ENCODE measurements around the gene TRAPPC10.

The TRAPPC10 gene, protein sequence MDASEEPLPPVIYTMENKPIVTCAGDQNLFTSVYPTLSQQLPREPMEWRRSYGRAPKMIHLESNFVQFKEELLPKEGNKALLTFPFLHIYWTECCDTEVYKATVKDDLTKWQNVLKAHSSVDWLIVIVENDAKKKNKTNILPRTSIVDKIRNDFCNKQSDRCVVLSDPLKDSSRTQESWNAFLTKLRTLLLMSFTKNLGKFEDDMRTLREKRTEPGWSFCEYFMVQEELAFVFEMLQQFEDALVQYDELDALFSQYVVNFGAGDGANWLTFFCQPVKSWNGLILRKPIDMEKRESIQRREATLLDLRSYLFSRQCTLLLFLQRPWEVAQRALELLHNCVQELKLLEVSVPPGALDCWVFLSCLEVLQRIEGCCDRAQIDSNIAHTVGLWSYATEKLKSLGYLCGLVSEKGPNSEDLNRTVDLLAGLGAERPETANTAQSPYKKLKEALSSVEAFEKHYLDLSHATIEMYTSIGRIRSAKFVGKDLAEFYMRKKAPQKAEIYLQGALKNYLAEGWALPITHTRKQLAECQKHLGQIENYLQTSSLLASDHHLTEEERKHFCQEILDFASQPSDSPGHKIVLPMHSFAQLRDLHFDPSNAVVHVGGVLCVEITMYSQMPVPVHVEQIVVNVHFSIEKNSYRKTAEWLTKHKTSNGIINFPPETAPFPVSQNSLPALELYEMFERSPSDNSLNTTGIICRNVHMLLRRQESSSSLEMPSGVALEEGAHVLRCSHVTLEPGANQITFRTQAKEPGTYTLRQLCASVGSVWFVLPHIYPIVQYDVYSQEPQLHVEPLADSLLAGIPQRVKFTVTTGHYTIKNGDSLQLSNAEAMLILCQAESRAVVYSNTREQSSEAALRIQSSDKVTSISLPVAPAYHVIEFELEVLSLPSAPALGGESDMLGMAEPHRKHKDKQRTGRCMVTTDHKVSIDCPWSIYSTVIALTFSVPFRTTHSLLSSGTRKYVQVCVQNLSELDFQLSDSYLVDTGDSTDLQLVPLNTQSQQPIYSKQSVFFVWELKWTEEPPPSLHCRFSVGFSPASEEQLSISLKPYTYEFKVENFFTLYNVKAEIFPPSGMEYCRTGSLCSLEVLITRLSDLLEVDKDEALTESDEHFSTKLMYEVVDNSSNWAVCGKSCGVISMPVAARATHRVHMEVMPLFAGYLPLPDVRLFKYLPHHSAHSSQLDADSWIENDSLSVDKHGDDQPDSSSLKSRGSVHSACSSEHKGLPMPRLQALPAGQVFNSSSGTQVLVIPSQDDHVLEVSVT

DNA sequence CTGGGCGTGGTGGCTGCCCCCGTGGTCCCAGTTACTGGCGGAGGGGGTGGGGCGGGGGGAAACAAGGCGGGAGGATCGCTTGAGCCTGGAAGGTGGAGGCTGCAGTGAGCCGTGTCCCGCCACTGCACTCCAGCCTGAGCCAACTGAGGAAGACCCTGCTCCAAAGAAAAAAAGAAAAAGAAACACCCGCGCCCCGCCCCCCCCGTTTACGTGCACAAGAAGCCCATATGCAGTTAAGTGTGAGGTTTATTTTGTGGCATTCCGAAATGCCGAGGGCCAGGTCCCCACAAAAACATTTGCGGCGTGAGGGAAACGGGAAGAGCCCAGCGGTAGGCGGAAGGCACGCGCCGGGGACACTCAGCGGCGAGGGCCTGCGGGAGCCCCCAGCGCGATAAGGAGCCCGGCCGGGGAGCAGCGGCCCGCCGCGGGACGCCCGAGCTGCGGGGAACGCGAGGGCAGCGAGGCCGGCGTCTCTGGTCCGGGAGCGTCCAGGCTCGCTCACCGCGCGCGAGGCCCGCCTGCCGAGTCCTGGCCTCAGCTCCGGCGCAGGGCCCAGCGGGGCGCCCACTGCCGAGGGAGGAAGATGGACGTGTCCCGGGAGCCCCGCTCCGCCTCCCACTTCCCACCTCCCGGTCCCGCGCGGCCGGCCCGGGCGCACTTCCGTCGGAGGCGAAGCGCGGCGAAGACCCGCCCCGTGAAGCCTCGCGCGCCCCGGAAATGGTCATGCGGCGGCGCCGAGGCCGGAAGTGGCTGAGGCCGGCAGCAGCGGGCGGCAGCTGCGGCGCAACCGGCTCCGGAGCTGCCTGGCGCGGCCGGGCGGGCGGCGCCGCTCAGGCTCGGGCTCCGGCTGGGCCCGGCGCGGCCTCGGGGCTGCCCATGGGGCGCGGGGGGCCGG, at the start of gene TRAPPC10:
Gene TRAPPC10 (plus strand): TSS at position 731 of the 895 bp plus-strand sequence. CDS start 185 bp downstream, outside the sequence.
- peak; percentile 60 to 78 (median 68) for DNase-seq (ENCODE audit: low read depth in 3 of 3)

DNA sequence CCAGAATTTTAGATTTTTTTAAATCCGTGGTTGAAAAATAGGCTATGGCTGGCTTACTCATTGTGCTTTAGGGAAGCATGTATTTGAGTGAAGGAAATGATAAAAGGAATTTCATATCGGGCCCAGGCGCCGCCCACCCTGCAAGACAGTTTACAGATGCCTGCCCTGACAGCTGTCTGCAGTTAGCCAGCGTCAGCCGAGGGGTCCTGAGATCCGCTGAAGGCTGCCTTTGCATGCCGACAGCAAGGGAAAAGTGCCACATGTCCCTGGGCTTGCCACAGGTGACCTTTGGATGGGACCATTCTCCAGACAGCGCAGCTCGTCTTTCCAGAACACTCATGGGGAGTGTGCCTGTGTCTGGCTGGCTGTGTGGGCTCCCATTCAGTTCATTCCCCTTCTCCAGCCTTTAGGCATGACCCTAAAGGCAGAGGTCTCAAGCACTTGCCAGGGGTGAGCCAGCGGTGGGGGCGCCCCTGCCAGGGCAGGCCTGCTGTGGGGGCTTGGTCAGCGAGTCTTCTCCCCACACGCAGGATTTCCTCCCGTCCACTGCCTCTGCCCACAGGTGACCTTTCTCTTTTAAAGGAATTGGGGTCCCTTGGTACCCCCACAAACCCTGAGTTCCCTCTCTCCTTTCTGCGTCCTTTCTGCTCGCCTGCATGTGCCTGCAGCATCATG, 46.1 kb upstream of the TRAPPC10 start:
- DNase-seq (ENCODE audit: low read depth in 3 of 3), result no peak

DNA sequence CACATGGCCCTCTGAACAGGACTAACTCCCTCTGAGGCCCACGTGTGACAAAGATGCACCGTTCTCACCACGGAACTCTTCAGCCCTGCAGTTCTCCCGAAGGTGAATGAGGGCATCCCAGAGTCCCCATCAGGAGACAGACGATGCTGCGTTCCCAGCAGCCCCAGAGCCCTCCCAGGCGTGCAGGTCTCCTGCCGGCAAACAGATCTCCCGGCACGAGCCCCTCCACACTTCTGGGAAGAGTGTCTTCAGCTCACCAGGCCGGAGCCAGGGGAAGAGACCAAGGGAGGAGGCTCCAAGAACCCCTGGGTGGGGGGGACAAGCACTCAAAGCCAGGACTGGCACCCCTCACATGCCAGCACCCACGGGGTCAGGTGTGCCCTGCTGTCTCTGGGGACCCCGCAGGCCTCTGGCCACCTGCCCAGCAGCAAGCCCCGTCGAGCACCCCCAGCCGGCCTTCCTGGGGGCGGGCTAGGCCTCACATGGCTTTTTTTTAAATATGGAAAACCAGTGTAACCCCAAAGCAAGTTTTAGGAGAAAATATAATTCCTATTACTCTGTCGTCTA, 45.1 kb upstream of the TRAPPC10 start:
- DNase-seq (ENCODE audit: low read depth in 3 of 3), result no peak

DNA sequence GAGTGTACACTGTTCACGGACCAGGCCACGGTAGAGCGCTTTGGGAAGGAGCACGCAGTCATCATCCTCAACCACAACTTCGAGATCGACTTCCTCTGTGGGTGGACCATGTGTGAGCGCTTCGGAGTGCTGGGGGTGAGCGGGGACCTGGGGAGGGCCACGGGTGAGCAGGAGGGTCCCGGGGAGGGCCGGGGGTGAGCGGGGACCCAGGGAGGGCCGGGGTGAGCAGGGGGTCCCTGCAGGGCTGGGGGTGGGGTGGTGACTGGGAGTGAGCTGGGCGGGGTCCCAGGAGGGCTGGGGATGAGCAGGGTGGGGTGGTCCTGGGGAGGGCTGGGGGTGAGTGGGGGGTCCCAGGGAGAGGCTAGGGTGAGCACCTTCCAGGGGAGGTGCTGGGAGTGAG, 44.1 kb upstream of the TRAPPC10 start:
- DNase-seq (ENCODE audit: low read depth in 3 of 3), result no peak

DNA sequence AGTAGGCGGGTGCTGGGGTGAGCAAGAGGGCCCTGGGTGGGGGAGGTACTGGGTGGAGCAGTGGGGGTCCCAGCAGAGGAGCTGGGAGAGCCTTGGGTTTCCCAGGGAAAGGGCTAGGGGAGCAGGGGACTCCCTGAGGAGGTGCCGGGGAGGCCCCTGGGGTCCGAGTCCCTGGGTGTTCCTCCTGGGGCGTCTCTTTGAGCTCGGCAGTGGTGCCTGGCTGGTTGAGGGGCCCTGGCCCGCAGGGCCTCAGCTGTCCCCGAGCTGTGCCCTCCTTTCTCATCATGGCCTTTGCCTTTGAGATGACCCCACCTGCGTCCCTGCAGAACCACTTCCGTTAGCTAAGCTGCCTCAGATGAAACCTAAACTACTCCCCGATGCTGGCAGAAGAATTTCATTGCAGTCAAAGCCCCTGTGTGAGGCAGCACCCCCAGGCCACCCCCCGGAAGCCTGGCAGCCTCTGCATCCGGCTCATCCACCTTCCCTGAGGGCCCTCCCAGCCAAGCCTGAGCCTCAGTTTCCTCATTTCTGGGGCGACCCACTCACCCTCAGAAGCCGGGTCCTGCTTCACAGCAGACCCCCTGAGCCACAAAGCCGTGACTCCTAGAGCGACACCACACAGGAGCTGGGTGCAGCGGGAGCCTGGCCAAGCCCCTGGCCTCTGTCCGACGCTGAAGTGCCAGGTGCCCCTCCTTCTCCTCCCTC, 43.5 kb upstream of the TRAPPC10 start:
- DNase-seq (ENCODE audit: low read depth in 3 of 3), result no peak

DNA sequence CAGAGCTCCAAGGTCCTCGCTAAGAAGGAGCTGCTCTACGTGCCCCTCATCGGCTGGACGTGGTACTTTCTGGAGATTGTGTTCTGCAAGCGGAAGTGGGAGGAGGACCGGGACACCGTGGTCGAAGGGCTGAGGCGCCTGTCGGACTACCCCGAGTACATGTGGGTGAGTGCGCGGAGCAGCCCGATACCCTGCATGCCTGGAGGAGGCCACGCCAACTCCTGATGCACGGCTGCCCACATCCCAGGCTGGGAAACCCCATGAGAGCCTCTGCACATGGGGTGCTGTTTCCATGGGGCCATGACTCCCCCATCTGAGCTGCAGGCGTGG, 43.0 kb upstream of the TRAPPC10 start:
- DNase-seq (ENCODE audit: low read depth in 3 of 3), result no peak

DNA sequence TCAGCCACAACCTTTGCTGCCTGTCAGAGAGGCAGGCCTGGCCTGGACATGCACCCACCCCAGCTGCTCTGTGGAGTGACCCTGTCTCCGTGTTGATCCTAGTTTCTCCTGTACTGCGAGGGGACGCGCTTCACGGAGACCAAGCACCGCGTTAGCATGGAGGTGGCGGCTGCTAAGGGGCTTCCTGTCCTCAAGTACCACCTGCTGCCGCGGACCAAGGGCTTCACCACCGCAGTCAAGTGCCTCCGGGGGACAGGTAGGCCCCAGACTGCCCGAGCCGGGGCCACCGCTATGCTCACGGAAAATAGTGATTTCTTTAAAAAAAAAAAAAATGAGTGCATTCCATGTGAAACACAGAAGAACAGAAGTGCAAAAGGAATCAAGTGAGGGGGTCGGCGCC, 41.6 kb upstream of the TRAPPC10 start:
- no peak for DNase-seq (ENCODE audit: low read depth in 3 of 3)

DNA sequence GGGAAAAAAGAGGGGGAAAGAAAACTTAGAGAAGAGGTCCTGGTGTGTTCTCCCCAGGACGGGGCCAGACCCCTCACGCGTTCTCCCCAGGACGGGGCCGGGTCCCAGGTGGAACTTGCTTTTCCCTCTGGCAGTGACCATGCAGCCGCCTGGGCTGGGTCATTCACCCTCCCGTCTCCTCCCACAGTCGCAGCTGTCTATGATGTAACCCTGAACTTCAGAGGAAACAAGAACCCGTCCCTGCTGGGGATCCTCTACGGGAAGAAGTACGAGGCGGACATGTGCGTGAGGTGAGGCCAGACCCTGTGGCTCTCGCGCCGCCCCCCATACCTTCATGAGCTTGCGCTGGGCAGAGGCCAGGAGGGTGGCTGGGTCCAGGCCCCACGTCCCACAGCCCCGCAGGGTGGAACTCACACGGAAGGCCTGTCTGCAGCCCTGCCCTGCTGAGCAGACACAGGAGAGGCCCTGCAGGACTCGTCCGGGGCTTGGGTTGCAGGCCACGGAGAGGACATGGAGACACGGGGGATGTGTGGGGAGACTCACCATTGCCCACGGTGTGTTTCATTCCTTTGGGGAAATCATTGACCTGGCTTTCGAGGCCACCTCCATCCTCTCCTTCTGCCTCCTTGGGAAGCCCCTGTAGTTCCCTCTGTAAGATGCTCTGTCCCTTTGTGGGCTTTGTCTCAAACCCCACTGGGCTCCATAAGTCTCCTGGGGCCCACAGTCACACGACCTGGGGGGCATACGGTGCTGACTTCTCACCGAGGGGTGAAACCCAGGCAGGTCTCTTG, 40.7 kb upstream of the TRAPPC10 start:
- DNase-seq (ENCODE audit: low read depth in 3 of 3), result no peak

DNA sequence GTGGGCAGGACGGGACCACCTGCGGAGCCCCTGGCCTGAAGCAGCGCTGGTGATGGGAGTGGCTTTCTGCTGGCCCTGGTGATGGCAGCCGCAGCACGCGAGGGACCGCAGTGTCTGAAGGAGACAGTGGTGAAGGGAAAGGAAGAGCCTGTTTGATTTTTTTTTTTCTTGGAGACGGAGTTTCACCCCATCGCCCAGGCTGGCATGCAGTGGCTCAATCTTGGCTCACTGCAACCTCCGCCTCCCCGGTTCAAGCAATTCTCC, 40.2 kb upstream of the TRAPPC10 start:
- DNase-seq (ENCODE audit: low read depth in 3 of 3), result no peak

DNA sequence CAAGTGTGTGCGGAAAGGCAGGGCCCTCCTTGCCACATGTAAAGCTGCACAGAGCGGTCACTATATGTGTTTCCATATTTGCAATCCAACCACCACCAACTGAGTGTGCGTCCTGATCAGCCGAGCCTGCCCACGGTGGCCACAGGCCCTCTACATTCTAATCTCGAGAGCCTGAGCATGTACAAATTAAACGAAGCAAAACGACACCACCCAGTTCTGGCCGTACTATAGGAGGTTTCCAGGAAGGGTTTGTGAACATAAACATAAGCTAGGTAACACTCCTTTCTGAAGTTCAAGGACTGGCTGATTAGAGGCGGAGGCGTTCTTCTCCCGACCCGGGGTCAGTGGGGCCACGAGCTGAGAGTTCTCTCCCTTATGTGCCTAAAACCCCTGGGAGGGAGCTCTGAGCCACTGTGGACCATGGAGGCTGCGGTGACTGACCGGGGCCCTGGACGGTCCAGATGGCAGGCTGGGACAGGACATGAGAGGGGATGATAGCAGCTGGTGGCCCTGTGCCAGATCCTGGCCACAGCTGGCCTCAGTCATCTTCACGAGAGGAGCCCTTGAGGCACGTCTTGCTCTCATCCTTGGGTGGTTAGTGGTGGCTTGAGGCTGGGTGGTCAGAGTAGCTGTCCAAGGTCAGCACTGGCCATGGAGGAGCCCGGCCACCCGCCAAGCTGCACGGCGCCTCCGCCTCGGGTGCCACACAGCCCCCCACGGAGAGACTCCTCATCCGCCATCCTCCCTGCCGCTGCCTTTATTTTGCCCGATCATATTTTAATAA, 39.1 kb upstream of the TRAPPC10 start:
- no peak for DNase-seq (ENCODE audit: low read depth in 3 of 3)

DNA sequence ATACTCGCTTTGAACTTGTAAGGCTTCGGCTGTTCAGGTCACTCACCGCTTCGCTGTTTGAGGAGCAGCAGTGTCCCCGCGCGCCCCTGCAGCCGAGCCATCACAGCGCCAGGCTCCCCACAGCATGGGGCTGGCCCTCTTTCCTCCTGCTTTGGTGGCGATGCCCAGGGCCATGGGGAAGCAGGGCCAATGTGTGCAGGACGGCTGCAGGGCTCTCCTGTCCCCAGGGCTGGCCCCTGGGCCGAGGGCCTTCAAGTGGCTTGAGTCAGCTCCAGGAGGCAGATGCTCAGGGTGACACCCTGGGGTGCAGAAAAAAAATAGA, 38.5 kb upstream of the TRAPPC10 start:
- no peak for DNase-seq (ENCODE audit: low read depth in 3 of 3)

DNA sequence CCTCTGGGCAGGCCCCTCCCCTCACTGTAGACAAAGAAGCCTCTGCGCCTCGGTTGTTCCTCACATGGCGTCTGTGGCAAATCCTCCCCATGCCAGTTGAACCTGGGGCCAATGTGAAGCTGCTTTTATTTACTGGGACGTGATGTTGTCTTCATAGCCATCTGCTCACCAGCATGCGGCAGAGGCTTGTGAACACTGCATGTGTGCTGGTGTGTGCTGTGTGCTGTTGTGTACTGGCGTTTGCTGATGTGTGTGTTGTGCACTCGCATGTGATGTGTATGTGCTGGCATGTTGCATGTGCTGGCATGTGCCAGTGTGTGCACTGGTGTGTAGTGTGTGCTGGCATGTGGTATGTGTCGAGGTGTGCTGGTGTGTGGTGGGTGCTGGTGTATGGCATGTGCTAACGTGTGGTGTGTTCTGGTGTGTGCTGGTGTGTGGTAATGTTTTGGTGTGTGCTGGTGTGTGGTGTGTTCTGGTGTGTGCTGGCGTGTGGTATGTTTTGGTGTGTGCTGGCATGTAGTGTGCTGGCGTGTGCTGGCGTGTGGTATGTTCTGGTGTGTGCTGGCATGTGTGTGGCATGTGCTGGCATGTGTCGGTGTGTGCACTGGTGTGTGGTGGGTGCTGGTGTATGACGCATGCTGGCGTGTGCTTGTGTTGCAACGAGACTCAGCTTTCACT, 37.2 kb upstream of the TRAPPC10 start:
- DNase-seq (ENCODE audit: low read depth in 3 of 3), result no peak

DNA sequence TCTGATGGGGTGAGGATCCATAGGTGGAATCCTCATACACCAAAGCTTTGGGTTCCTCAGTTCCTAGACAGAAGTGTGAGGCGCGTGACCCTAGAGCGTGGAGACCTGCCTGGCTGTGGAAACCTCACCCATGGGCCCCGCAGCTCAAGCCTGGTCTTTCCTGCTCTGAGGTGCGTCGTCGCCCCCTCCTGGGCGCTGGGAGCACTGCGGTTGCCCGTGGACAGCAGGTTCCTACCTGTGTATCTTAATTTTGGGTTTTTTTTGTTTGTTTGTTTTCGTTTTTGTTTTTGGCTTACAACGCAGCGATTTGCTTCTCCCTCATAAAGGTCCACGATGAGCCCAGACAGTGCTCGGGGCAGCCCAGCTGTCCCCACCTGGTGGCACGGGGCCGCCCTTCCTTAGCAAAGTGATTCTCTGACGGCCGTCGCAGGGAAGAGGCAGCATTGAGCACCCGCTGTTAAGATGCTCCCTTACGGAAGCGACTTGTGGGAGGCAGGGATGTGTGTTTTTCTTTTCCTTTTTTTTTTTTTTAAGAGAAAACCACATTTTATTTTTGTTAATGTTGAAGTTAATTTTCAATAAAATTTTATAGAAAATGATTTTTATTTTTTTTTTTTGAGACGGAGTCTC, 36.5 kb upstream of the TRAPPC10 start:
- DNase-seq (ENCODE audit: low read depth in 3 of 3), result peak; percentile 63 to 72 (median 70)

DNA sequence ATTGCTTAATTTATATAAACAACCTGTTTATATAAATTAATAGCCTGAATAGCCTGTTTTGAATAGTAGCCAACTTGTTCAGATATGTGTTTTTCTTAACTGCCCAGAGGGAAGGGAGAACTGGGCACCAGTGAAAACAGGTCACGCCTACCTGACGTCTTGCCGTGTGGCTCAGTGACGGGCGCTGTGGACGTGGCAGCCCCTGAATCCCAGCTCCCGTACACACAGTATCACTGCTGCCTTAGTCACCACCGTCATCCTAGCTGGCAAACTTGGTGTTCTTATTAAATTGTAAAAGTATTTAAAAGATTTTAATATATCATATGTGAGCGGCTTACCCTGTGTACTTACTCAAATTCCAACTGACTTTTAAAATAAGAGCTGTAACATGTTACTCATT, 35.4 kb upstream of the TRAPPC10 start:
- no peak for DNase-seq (ENCODE audit: low read depth in 3 of 3)

DNA sequence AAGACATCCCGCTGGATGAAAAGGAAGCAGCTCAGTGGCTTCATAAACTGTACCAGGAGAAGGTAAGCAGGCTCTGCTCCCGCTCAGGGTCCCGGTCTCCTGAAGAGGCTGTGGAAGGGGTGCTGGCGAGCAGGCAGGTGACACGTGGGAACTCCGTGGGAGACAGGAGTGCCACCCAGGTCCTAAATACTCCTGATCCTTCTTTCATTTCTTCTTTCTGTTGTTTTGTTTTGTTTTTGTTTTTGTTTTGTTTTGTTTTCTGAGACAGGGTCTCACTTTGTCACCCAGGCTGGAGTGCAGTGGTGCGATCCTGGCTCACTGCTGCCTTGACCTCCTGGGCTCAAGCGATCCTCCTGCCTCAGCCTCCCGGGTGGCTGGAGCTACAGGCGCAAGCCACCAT, 34.0 kb upstream of the TRAPPC10 start:
- no peak for DNase-seq (ENCODE audit: low read depth in 3 of 3)

DNA sequence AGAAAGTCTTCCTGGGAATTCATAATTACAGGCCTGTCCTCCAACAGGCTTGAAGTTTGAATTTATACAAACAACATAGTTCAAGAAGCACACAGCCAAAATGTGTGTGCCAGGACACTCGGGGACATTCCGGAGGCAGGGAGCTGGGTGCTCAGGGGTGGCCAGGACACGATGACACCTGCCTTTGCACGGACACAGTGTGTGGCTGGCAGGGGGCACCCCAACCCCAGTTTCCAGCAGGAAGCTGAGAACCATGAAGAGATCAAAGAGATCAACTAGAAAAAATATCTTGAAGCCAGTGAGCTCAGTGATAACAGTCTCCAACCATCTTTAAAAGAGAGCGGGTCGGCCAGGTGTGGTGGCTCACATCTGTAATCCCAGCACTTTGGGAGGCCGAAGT, 32.5 kb upstream of the TRAPPC10 start:
- no peak for DNase-seq (ENCODE audit: low read depth in 3 of 3)

DNA sequence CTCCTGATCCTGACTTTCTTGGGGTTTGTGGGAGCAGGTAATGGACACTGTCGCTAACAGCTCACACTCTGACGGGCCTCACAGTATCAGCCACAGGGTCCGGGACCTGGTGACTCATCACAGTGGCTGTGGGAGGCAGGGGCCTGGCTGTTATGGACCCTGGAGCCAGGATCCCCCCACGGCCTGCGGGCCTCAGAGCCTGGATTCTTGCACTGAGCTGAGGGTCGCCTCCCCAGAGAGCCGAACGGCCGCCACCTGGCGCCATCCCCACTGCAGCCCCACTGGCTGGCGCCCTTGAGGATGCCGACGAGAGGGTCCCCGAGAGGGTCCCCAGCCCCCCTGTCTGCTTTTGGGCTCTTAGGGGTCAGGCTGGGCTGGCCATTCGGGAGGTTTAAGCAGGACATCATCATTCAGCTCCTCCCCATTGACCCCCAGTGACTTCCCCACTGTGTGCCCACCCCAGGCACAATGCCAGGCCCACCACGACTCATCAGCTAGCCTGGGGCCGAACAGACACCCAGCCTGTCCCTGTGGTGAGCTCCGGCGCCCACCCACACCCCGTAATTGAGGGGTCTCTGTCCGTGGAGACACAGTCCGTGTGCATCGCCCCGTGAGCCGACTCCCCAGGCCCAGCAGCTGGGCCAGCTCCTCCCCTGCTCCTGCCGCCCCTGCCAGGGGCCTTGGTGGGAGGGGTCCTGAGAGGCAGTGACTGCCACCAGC, 30.8 kb upstream of the TRAPPC10 start:
- DNase-seq (ENCODE audit: low read depth in 3 of 3), result no peak

Measured in stimulated activated CD4-positive, alpha-beta T cell treated with anti-CD3 and anti-CD28 coated beads, TNF-alpha, amount 100 ng/mL, for 48 hours (primary cell).